NCI-H526 treated with DMSO at 0.1 percent for 48 hours (cell line): ENCODE results near the gene SULT4A1.

Experiments used
- DNase-seq: peaks from one replicate; lab custom pipeline; 2025; lab: John Stamatoyannopoulos, UW

SULT4A1 gene

DNA sequence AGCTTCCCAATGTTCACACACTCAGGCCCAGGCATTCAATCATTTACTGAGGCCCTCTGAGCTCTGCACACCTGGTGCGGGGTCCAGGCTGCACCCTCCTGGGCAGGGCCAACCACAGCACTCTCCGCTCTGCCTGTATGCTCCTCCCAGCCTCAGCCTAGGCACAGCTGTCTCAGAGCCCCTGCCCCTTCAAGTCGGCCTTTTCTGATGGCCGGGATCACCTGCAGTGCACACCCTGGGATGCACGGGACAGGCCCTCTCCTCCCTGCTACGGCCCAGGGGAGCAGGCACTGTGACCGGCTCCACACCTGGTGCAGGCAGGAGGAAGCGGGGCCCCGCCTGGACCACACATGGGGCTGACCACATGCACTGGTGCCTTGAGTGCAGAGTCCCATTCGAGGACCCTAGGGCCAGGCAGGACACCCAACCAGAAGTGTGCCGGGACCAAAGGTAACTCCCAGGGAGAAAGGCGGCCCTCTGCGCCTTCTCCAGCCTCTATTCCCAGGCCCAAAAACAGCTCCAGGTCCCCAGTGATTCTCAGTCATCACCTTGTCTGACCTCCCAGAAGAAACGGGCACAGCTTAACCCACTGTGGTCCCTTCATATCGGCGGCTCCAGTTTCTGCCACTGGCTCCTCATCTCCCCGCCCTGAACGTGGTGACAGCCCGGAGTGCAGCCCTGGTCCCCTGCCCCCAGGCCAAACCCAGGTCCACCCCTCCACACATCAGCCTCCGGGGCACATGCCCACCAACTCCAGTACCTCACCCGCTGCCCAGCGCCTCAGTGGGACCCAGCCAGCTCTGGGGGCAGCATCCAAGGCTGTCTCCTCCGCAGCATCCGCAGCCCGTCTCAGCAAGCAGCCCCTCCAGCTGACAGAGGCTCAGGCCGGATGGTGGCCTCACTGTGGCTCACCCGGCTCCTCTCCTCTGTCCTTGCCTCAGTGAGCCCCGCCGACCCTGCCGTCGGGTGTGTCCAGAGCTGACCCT lies 17.5 kb downstream of the SULT4A1 start:
- no peak for DNase-seq

DNA sequence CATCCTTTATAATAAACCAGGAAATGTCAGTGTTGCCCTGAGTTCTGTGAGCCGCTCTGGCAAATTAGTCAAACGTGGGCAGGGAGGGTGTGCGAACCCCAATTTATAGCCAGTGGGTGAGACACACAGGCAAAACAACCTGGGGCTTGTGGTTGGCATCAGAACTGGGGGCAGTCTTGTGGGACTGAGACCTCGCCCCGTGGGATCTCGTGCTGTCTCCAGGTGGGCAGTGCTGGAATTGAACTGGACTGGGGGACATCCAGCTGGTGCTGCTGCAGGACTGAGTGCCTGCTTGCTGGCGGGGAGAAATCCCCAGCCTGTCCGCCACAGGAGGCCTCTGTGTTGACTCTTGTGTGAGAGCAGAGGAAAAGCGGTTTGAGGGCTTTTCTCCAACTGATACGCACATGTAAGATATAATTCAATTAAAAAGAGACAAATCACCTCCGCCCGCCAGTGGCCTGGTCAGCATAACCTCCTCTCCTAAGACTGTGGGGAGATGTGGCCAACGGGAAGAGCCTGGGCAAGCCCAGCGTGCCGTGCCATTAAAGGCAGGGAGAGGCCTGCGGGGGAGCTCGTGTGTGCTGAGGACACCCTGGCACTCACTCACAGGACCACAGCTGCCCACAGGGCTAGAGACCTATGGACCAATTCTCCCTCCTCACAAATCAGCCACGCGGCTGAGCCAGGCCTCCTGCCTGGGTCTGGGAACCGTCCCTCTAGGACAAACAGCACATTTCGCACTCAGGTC lies 18.4 kb downstream of the SULT4A1 start:
- DNase-seq = no peak

DNA sequence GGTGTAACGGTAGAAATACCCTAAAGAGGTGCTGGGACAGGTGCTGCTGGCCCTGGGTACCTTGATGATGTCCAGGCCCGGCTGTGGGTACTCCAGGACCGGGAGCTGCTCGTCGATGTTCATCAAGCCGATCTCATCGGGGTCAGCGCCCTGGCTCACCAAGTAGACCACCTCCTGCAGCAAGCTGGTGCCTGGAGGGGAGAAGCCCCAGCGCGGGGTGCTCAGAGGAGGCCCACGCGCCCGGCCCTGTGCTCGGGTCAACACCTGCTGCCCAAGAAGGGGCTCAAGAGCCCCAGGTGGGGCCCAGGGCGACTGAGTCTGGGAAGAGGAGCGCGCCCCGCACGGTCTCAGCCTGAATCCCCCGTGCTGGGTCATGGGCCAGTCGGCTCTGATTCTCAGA lies 20.6 kb downstream of the SULT4A1 start:
- no peak for DNase-seq

DNA sequence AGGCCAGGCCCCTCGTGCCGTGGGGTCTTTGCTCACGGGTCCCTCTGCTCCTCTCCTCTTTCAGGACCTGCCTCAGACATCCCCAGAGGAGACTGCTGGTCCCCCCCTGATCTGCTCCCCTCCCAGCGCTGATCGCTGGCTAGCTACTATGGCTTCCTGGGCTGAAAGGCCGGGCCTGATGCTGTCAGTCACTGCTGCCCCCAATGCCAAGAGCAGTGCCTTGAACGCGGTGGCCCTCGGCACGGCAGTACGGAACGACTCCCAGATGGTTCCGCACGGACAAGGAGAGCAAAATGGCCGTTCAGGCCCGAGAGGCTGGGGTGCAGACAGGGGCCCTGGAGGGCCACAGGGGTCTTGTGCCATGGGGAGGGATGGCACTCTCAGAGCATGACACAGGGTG lies 21.5 kb downstream of the SULT4A1 start:
- DNase-seq = no peak

DNA sequence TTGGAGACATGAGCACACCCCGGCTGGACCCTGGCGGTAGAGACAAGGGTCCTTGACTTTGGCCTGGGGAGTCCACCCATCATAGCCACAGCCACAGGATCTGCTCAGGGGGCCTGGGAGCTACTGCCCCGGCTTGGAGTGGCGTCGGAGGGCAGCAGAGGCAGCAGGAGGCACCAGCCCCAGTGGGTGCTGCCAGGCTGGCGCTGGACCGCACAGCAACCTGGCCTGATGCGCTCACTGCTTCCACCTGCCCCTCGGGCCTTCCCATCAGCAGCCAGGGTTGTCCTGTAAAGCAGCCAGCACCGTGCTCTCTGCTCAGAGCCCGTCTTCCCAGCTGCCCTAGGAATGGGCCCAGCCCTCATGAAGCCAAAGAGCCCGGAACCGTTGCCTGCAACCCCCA lies 21.9 kb downstream of the SULT4A1 start:
- no peak for DNase-seq

DNA sequence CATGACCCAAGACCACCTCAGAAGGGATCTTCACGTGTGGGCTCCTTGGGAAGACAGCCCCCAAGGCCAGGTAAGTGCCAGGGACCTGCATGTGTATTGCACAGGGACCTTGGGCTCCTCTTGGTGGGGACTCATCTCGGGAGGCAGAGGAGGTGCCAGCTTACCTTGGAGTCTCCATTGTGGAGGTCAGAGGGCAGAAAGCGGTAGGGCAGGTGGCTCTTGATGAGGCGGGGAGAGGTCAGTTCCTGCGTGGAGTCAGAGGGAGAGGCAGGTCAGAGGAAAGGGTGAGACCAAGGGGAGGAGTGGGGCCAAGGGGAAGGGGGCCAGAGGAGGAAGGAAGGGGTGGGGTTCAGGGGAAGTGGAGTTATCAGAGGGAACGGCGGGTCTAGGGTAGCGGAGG lies 22.5 kb downstream of the SULT4A1 start:
- DNase-seq = no peak

DNA sequence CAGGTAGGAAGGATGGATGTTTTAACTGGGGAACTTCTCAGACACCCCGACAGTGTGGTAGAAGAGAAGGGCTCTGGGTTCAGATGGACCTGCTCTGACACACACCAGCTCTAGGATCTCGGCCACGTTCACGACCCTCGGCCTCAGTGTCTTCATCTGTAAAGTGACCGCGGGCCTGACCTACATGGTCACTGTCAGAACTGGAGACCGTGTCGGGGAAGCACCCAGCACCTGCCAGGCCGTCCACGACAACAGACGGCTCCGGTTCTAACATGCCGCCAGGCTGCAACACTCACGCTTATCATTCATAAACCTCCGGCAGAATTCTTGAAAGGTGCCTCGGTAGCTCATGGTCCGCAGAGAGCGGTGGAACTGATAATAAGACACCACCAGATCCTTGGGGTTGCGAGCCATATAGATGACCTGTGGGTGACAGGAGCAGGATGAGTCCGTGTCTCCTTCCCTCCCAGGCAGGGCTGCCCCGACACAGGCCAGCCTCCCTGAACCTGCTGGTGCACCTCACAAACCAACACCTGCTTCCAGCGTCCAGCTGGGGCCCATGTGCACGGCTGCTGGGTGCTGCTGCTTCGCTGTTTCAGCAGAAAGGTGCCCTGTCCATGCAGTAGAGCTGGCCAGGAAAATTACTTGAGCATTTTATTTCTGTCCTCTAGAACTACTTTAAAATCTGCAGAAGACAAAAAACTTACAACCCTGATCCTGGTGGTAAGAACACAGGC lies 23.6 kb downstream of the SULT4A1 start:
- no peak for DNase-seq

DNA sequence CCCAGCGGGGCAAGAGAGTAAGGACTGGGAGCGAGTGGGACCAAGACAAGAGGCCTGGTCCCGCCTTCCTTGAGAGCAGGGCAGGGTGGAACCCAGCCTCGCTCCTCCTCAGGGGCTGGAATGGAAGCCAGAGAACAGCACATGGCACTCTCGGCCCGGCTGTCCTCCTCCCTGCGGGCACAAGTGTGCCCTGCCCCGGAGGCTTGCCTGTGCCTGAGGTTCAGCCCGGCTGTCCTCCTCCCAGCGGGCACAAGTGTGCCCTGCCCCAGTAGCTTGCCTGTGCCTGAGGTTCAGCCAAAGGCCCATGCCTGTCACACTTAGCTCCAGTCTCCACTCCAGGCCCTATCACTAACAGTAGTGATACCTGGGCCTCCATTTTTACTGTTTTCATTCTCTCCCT lies 24.2 kb downstream of the SULT4A1 start:
- DNase-seq = no peak

DNA sequence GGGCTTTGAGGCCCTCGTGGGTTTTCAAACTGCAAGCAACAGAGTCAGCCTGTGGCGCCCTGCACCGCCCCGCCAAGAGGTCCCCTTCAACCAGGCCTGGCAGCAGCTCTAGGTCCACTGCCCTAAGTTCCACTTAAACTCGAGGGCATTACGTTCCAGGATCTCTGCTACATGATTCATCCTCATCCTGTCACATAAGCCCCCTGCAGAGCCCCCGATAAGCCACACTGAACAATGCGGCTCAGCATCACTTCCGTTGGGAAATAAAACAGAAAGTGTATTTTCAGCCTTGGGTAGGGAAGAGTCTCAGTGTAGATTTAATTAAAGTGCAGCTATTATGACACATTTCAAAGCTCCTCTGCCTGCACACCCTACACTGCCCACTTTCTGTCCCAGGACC lies 24.6 kb downstream of the SULT4A1 start:
- no peak for DNase-seq

DNA sequence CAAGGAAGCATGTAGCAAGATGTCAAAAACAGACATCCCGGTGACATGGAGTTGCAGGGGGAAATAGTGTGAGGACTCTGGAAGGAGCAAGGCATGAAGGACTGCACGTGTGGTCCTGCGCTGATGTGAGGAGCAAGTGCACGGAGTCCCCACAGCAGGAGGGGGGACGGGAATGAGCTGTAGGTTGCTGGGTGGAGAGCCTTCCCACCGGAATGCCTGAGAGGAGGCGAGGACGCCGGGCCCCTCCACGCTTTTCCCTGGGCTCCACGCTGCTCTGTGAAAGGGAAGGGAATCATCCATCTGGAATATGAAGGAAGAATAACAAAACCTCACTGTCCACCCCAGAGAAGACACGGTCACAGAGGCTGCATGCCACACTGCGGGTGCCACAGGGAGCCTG lies 26.6 kb downstream of the SULT4A1 start:
- DNase-seq = no peak

DNA sequence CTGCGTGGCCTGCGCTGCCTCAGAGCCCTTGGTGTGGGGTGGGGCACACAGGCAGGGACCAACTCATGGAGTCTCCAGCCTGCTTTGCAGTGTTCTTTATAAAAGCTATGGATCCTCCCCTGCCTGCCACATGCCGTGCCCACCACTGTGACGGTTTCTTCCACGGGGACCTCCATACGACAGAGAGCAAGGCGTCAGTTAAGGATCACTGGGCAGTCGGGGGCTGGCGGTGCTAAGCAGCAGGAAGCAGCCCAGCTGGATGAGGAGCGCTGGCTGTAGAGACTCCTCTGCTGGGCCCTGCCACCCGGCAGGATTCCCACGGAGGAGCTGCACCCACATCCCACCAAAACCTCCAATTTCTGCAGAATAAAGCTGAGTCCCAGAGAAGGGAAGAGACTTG lies 27.1 kb downstream of the SULT4A1 start:
- no peak for DNase-seq

DNA sequence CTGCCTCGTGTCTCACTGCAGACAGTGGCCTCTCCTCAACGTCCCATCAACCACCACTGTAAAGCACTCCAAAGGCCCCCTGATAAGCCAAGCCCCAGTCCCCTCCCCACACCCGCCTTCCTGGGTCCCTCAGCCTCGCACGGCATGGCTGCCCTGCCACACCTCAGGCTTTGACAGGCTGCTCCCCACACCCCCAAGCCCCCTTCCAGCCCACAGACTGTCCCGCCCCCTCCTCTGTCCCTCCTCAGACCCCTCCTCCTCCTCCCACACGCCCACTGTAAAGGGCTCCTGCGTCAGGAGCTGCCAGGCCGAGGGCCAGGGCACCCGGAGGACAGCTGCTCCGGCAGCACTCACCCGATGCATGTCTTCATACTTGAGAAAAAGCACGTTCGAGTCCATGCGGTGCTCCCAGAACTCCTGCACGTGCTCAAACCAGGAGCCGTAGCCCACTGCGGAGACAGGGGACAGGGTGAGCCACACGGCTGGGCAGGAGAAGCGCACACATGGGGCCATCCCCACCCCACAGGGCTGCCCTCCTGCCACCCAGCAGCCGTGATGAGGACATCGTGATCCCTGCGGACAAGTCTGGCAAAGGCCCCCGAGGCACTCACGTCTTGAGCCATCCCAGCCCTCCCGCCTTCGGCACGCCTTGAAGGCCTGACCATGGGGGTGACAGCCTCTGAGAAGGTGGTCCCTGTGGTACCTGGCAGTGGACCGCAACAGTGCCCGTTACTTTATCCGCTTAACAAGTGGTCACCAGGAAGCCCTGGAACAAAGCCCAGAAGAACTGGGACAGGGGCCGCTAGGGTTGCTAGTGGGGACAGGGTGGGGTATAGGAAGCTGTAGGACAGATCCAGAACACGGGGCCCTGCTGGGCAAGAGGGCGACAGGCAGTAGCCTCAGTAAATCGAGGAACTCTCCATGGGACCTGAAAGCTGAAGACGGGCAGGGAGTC lies 28.8 kb downstream of the SULT4A1 start:
- DNase-seq = no peak

DNA sequence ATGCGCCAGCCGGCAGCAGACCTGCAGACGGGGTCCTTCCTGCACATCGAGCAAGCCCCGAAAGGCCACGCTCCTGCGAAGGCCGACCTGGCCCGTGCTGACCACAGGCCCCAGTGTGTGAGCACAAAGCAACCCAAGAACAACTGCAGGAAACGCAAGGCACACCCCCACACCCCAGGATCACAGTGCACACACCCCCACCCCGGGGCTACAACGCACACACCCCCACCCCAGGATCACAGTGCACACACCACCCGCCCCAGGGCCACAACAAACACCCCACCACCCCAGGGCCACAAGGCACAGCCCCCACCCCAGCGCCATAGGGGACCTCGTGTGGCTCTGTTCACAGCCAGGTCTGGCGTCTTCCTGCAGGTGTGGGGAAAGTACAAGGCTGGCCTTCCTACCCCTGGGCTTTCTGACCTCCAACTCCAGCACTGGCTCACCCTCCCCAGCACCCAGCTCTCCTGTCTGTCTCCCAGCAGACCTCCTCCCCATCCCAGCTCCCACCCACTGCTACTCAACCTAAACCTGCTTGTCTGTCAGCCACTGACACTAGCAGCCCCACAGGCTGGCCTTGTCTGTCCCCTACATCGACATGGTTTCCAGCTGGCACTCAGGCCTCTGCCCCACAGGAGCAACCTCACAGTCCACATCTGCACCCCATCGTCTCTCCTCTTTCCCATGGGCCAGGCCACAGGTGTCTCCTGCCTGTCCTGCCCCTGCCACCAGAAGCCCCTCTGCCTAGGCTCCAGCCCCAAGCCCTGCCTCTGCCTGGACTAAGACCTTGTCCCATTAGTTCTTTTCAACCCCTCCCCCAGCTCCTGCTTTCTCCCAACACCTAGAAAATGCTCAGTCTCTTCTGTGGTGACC lies 29.7 kb downstream of the SULT4A1 start:
- DNase-seq = no peak

DNA sequence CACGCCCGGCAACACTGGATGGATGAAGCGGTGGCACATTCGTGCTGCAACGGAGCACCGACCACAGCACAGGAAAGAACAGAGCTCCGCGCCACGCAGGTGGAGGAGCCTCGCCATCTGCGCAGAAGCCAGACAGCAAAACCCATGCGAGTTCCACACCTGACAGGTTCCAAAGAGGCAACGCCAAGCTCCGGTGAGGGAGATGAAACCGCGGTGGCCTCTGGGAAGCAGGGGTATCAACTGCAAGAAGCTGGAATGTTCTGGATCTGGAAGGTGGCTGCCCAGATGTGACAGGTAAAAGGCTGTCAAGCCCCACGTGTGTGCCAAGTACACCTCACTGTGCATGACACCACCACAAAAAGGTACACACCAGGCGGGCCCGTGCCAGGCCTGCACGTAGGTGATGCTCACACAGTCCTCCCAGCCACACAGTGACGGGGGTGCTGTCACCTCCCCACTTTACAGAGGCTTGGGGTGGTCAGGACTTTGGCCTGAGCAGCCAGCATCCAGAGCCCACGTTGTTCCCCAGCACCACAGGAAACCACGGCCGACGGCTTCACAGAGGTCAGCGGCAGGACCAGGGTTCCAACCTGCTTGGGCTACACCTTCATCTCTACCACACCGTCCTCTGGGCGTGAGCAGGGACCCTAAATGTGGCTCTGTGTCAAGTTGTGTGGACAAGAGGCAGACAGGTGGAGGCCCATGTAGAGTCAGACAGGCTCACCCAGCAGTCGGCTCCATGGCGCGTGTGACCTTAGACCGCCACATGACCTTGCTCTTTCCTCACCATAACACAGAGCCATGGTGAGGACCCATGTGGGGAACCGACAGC lies 30.5 kb downstream of the SULT4A1 start:
- no peak for DNase-seq

DNA sequence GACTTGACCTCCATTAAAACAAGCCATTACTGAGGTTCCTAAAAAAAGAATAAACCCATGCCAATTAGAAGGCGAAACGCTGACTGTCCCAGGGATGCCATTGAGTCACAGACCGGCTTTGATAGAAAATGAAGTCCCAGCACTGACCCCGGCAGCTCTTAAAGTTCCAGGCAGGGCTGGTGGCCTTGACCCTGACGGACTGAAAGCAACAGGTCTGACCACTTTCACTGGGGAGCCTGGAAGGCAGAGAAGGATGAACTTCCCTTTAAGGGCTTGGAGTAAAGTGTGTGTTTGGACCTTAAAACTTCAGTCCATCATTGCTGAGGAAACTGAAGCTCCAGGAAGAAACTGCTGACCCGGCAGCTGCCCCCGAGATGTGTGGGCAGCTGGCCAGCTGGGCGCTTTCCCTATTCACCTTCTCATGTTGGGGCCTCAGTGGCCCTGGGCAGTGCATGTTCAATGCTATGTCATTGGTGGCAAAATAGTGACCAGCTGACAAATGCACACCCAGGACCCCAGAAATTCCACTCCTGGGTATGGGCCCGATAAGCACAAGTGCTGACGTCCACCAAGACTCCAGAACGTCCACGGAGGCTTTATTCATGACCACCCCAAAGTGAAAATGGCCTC lies 31.3 kb downstream of the SULT4A1 start:
- DNase-seq = no peak

DNA sequence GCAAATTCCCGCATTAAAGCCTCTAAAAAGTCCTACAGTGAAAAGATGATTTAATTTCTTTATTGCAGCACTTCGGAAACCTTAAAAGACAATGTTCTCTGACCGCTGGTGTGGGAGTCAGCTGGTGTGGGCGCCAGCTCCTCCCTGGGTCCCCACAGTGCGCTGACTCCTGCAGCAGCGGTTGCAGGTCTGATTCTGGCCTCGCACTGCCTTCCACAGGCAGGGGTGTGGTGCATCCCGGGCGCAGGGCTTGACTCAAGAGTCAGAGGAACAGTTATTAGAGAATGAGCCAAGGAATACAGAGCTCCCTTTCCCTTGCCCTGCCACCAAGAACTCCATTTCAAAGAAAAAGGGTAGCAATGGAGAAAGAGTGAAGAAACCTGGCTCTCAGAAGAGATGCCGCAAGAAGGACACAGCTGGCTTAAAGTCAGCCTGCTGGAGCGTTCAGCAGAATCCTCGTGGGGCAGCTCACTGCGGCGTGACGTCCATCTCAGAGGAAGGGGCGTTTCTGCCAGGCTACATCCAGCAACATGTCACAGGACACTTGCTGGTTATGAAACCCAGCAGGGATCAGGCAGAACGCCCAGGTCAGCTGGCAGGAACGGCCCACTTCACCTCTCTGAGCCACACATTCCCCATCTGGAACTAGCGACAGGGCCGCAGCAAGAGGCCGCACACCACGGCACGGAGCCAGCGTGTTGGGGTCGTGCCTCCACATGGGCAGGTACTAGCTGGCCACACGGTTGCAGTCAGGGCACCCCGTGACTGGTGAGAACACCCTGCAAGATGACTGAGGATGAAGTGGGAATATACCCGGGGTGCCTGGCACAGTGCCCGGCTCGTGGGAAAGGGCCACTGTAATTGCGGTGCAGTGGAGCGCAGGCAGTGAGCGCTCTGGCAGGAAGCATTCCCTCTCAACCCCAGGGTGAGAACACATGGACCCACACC lies 32.1 kb downstream of the SULT4A1 start:
- DNase-seq = no peak

DNA sequence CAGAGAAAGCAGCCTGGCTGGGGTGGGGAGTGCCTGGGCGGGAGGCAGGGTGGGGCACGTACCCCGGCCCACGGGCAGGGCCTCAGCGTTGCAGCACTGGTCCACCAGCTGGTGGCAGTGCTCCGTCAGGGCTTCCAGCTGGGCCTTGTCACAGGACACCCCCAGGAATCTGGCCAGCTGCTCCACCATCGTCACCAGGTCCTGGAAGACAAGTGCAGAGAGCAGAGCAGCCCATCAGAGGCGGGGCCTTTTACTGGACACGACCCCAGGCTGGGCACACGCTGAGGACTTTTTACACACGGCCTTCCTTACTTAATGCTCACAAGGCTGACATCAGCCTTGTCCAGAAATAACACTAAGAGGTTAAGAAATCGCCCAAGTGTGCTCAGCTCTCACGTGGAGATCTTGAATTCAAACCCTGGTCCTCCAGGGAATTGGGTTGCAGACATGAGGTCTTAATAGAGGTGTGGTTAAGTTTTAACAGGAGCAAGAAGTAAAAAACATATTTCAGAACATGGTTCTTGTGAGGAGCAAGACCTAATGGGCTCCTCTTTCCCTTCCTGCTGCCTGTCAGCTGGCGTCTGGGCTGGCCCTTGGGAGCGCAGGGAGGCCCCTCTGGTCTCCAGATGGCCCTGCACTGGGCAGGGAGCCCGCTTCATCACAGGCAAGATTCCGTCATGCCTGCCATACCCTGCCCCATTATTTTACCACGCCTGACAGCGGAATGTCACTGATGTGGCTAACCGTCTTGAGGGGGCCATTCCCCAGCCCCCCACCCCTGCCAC lies 33.1 kb downstream of the SULT4A1 start:
- no peak for DNase-seq
